Esophagus muscularis mucosa (tissue), 4 donors: ENCODE measurements around the gene SIRT5.

Source experiments
- EP300 ChIP-seq: sonication (generic); formaldehyde crosslinking; IDR thresholded peaks from one replicate; pipeline ENCODE4 v1.6.1; 2017; ENCODE audit warnings: antibody characterized with exemption
- POLR2A ChIP-seq: fragments of 450-650 bp; IDR thresholded peaks from one replicate; pipeline ENCODE4 v1.6.1; 2017; ENCODE audit warnings: antibody characterized with exemption, moderate library complexity, mild to moderate bottlenecking, low read depth
- POLR2AphosphoS5 ChIP-seq, 2 donors: sonication (generic); formaldehyde crosslinking; IDR thresholded peaks; one replicate each; pipeline ENCODE4 v1.6.1; 2017; ENCODE audit warnings: antibody characterized with exemption in 2 of 2
- TF ChIP-seq, protein P1 (sequence below), 3 experiments: fragments of 200-600 bp in 2 of 3; fragments of 450-650 bp in 1 of 3; sonication (generic) in 2 of 3; IDR thresholded peaks; one replicate each; pipeline ENCODE4 v1.5.1; 2017 to 2019; ENCODE audit warnings: antibody characterized with exemption in 3 of 3, mild to moderate bottlenecking in 2 of 3, moderate library complexity in 1 of 3

DNA sequence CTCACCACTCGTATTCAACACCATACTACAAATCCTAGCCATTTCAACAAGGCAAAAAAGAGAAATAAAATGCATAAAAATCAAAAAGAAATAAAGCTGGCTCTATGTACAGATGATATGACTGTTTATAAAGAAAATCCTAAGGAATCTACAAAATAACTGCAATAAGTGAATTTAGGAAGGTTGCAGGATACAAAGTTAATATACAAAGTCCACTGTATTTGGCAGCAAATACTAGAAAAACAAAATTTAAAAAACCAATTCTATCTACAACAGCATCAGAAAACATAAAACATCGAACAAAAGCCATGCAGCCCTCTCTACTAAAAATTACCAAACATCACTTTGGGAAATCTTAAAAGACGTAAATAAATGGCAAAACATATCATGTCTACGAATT is 89.6 kb downstream of the SIRT5 start:
- TF ChIP-seq, protein P1, sequence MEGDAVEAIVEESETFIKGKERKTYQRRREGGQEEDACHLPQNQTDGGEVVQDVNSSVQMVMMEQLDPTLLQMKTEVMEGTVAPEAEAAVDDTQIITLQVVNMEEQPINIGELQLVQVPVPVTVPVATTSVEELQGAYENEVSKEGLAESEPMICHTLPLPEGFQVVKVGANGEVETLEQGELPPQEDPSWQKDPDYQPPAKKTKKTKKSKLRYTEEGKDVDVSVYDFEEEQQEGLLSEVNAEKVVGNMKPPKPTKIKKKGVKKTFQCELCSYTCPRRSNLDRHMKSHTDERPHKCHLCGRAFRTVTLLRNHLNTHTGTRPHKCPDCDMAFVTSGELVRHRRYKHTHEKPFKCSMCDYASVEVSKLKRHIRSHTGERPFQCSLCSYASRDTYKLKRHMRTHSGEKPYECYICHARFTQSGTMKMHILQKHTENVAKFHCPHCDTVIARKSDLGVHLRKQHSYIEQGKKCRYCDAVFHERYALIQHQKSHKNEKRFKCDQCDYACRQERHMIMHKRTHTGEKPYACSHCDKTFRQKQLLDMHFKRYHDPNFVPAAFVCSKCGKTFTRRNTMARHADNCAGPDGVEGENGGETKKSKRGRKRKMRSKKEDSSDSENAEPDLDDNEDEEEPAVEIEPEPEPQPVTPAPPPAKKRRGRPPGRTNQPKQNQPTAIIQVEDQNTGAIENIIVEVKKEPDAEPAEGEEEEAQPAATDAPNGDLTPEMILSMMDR (IDR thresholded peaks at IDR 0.05) = no peak
- TF ChIP-seq POLR2AphosphoS5 (IDR thresholded peaks at IDR 0.05) (no peak), POLR2A (no peak), EP300 (no peak)
